HG03378 (cell line): ENCODE results near the gene CTDP1.

Source experiments
- ATAC-seq: cut with Tn5 transposase; IDR thresholded peaks from one replicate; pipeline ENCODE4 v1.9.1; 2021; ENCODE audit warnings: mild to moderate bottlenecking, moderate library complexity; ENCODE audit not compliant: unreplicated experiment

Gene CTDP1

DNA sequence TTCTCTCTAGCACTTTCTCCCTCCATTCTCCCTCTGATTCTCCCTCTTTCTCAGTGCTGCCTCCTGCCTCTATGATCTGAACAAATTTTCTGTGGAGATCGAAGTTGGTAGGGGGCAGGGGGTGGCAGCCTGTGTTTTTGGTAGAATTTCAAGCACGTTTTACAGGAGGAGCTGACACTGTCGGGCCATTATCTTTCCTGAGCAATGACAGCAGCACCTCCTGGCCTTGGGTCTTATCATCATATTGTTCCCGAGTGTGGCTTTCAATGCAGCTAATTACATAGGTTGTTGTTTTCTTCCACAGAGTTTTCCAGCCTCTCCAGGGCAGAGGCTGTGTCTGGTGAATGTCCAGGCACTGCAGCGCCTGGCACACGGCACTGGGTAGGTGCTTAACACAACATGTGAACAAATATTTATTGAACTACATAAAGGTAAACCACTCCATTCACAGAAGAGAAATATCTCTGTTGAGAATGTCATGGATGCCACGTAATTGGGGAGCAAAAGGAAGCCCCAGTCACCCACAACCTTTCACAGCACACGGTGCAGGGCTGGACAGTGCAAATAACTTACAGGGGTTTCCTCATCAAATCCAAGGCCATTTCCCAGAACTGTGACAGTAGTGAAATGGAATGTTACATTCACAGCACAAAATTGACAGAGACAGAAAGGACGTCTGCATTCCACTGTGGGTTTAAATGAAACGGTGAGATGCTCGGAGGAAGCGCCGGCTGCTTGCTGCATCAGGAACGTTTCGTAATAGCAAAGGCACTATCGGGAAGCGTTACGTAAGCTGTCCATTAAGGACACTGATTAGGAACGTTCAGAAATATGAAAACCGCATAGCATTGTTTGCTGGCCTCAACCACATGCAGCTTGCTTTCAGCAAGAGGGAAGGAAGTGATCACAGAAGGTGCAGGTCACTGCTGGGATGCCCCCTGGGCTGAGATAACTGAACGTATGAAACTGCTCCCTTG lies 111.7 kb downstream of the CTDP1 start:
- no peak for ATAC-seq

DNA sequence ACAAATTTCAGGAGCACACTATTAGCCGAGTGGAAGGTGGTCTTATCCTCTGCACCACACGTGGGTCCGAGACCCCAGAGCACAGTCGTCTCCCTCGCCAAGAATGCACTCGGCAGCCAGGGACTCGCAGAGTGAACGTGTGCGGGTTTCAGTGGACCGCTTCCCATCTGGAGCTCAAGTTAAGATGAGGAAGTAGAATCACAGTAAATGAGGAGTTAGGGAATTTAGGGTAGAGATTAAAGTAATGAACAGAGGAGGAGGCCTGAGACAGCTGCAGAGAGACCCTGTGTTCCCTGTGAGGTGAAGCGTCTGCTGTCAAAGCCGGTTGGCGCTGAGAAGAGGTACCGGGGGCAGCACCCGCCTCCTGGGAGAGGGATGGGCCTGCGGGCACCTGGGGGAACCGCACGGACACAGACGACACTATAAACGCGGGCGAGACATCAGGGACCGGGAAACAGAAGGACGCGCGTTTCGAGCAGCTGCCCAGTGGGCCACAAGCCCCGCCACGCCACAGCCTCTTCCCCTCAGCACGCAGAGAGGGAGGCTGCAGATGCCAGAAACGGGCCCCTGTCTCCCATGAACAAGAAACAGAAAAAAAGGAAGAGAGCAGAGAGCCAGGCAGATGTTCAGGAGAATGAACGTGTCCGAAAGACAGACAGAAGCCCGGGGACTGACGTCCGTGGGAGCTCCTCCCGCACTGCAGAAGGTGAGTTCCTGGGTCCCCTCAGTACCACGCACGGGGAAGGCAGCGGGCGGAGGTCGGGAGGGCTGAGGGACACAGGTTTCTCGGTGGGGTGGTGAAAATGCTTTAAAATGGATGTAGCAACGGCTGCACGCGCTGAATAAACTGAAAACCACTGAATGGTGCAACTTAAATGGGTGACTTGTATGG lies 112.7 kb downstream of the CTDP1 start:
- ATAC-seq = no peak

DNA sequence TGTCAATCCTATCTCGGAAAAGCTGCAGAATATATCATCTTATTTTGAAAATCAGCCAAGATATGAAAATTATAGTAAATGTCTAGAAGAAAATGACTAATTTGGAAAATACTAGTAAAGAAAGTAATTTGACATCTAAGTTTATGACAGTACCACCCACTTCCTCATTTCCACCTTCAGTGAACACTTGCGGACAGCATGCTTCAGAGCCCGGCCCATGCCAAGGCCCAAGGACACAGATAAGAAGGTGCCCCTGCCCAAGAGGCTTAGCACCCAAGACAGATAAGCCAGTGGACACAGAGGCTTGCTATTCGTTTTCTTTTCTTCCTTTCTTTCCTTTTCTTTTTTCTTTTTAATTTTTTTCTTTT lies 113.4 kb downstream of the CTDP1 start:
- ATAC-seq = no peak

DNA sequence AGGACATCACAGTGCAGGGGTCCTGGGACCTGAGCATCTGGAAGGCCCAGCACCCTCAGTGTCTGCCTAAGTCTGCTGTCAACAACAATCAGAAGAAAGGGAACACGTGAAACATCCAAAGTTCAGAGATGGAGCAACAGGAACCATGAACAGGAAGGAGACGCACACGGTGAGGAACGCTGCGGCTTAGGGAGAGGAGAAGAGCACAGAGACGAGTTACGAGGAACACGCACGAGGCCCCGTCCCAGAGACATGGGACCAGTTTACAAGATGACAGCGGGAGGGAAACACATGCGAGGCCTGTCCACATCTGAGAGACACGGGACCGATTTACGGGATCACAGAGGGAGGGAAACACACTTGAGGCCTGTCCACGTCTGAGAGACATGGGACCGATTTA lies 115.2 kb downstream of the CTDP1 start:
- no peak for ATAC-seq

DNA sequence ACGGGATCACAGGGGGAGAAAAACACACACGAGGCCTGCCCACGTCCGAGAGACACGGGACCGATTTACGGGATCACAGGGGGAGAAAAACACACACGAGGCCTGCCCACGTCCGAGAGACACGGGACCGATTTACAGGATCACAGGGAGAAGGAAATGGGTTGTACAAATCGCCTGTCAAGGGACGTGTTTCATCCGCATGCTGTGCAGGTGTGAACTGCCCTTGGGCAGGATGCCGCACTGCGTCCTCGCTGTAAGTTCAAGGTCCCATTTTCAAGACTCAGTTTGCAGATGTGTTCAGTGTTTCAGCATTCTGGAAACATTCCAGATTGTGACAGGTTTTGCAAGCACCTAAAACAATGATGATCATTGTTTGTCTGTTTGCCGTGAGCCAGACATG lies 115.8 kb downstream of the CTDP1 start:
- no peak for ATAC-seq

DNA sequence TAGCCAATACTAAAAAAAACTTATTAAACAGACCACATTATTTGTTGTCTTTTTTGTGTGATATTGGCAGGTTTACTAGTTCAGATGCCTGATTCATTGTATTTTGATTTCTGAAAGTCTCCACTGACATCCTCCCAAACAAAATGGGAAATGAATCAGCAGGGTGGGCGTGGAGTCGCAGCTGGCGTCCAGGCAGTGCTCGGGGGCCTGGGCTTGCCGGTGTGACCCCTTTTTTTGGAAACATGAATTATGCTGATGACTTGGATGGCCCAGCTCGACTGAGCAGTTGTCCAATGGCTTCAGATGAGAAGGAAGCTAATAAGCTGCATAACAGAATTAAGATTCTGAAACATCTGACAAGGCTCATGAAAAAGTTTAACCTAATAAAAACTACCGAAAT lies 116.4 kb downstream of the CTDP1 start:
- no peak for ATAC-seq

DNA sequence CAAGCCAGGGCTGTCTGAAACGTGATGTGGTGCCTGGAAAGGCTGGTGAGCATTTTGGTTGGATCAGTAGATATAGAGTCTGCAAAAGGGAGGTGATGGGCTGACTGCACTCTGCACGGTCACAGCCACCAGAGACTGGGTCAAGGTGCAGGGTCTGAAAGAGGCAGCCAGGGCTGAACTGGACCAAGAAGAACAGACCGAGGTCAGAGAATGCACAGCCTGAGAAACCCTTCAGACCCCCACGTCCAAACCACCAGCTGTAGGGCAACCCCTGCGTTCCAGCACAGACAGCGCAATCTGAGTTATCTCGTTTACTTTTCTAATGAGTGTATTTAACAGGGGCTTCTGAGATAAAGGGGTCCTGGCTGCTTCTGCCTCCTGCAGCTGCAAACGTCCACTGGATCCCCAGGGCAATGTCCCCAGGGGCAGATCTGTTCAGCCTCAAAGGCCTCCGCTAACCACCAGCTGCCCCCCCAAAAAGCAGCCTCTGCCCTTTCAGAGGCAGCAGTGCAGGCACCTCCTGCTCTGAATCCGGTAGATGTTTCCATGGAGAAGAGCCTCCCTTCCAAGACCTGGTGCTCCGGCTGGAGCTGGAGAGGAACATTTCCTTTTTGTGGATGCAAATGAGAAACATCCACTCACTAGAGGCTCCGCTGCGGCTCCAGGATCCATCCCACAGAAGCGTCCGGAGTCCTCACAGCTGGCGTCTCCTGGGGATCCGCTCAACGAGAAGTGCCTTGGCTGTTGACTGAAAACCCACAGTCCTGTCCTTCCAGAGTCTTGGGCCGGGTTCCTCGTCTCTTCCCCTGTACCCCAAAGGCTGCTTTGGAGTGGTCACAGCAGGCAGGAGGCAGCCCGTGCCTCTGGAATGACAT lies 117.2 kb downstream of the CTDP1 start:
- ATAC-seq = no peak

DNA sequence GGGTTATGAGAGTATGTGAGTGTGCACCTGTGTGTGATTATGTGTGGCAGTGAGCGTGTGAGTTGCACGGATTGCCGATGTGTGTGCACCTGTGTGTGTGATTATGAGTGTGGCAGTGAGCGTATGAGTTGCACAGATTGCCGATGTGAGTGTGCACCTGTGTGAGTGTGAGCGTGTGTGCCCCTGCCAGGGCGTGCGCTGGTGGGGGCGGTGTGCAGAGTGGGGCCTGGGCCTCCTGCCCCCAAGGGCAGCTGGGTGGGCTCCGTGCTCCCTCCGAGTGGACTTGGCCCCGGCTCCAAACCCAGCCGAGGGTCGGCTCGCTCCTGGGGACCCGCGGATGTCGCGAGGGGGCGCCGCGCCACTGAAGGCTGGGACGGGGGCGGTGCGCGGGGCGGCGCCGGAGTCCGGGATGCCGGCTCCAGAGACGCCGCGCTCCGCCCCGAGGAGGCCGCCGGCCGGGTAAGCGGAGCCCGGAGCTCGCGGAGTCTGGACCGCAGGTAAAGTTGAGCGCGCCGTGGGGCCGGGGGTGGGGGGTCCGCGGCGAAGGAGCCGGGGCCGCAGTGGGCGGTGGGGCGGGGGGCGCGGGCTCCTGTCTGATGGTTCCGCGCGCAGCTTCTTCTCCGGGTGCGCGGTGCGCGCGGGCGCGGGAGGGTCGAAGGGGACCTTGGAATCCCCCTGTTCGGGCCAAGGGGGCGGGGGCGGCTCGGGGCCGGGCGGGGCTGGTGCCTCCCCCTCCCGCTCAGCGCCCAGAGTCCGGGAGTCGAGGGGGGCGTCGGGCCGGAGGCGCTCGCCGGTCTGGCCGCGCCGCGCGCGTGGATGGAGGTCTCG lies 118.1 kb downstream of the CTDP1 start, which contains the start of gene KCNG2:
Gene KCNG2, plus strand, starts transcription at position 421 of the 828 bp plus-strand sequence. CDS start 65,730 bp downstream, outside the sequence.
- ATAC-seq = no peak

DNA sequence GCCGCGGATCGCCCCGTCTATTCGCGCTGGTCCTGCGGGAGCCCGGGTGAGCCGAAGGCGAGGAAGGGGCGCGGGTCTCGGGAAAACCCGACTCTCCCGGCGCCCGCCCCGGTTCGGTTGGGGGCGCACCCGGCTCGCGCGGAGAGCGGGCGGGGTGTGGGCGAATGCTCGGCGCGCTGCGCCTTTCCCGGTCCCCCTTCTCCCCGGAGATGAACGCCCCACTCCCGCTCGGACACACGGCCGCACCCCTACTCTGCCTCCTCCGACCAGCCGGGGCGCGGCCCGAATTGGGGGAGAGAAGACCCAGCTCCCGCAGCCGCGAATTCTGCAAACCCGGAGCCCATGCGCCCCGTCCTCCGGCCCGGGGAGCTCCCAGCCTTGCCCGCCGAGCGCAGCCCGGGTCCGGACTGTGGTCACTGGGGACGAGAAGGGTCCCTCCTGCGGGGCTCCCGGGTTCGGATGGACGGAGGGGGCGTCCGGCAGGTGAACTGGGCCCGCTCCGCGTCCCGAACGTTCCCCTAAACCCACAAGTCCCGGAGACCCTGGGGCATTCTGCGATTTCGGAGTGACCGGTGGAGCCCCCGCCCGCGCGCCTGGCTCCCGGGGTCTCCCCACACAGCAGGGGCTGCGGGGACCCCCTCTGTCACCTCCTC lies 118.9 kb downstream of the CTDP1 start:
- ATAC-seq = no peak

DNA sequence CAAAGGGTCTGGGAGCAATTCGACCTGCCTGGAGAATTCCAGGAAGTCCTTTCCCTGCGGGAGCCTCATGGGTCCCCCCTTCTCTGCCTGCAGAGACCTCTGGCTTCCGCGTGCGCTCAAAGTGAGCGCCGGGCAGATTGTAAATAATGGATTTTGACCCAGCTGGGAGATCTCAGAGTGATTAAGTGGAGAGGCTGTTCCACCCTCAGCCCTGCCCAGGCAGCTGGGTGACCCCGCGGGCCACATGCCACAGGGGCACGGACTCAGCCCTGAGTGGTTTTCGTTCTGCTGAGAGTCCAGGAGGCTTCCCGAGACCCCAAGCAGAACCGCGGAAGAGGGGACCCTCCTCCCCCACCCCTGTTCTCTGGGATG lies 119.4 kb downstream of the CTDP1 start:
- ATAC-seq = no peak

DNA sequence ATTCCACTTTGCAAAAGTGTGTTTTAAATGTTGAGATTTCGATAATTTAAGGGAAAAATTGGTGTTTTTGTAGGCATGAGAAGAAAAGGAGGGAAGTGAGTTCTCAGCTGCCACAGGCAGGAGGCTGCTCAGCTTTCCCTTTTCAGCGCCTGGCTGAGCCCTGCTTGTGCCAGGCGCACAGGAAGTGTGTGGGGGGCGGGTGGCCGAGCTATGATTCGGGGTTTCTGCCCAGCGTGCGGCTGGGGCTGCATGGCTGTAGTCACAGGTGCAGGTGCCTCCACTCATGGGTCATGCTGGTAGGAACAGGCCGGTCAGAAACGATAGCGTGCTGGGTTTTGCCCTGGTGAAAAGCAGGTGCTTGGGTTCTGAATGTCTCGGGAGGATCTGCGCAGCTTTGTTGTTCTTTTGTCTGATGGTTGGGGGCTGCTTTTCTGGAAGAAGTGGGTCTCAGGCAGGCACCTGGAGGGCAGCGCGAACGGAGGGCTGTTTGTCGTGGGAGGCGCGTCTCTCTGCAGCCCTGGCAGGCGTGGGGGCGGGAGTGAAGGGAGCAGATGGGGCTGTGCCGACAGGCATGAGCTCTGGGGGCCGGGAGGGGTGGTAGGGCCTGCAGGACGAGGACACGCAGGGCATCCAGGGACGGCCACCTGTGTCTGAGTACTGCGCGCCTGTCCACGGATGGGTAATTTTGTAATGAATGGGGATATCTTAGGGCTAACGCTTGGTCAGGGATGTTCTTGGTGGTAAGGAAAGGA lies 120.2 kb downstream of the CTDP1 start:
- no peak for ATAC-seq

DNA sequence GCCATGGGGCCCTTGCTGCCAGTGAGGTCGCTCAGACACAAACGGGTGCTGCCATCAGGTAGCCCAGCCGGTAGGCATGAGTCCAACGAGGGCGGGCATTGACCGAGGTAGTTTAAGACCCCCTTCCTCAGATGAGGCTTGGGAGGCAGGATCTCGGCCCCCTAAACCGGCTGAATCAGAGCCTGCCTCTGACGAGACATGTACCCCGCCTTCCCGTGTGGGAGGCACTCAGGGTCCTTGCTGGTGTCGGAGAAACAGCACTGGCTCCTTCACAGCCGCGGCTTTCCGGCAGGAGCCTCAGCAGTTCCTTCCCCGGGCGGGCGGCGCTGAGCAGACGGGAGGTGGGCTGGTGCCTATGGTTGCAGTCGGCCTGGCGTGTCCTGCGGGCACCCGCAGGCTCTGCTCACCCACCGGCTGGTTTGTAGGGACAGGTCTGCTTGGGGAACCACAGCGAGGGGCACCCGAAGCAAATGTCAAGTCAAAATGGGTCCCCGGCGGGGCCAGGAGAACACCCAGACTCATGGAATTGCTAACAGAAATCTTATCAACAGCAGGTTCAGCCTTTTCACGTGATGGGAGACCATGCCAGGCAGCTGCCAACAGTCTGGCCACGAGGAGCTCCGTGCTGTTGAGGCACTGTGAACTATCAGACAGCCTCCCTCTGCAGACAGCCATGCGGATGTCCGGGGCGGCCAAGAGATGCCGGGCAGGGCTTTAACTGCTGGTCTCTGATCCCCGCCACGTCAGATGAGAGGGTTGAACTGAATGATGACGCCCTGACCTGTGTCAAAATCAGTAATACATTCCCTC lies 121.0 kb downstream of the CTDP1 start:
- ATAC-seq = no peak

DNA sequence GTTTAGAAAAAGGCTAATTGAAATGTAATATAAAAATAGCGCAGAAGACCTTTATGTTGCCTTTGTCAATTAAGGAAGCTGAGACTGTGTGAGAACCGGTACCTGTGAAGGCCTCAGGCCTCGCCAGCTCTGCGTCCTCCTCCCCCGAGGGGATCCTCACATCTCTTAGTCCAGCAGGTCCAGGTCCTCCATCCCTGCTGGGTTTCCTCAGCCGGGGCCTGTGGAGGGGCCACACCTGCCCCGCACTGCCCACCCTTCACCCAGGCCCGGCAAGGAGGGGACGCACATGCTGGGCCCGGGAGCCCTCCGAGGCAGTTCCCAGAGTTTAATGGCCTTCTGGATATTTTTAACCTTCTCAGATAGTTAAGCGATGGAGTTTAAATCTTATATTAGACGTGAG lies 121.6 kb downstream of the CTDP1 start:
- ATAC-seq = no peak

DNA sequence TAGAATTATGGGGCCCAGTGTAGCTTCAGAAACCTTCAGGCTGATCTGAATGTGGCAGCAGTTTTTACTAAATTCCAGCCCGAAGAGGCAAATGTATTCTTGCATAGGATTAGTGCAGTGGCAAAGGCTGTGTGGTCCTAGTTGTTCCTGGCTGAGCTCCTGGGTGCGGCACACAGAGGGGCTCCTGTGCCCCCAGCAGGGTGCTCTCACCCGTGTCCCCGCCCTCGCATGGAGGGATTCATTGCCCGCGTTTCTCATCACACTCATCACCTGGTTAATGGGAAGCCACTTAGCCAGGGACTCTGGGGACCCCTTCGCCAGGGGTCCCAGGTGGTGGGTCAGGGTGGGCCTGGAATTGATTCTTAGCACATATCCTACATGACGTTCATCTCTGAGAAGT lies 122.0 kb downstream of the CTDP1 start:
- no peak for ATAC-seq

DNA sequence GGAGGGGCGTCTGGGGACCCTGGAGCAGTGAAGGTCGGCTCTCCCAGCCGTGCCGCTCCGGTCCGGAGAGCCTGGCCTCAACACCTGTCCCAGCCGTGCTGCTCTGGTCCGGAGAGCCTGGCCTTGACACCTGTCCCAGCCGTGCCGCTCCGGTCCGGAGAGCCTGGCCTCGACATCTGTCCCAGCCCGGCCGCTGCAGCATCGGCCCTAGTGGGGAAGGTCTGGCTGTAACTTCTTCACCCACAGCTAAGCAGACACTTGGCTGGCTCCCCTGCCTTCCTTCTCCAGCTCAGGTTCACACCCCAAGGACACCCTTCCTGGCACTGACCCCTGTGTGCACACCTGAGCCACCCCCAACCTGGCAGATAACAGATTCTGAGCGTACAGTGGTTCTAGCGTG lies 122.7 kb downstream of the CTDP1 start:
- no peak for ATAC-seq

DNA sequence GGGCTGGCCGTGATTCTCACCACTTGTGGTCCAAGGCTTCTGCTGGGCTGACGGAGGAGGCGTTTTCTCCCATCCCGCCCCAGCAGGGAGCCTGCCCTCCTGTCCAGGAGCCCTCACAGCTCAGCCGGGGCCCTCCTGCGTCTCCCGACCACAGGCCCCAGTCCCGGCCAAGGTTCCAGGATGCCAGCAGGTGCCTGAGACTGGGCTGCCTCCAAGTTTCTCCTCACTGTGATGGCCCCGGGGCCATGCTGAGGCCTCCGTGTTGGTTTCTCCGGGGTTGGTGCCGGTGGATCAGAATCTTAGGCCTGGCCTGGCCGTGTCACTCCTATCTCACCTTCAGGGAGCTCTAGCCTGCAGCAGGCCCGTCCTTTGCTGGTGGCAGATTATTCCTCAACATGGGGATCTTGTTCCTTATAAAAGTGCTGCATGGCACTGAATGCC lies 124.0 kb downstream of the CTDP1 start:
- no peak for ATAC-seq
